GM10847 (cell line): ENCODE results near the gene ANKRD50.

Source experiments
- POLR2A ChIP-seq: IDR thresholded peaks from 2 replicates; pipeline ENCODE4 v1.6.1; 2011; ENCODE audit not compliant: insufficient read length; ENCODE audit errors: extremely low read depth

Gene ANKRD50

GRCh38 chr4:124717101-124717500 is 4.6 kb upstream of the ANKRD50 start:
- TF ChIP-seq POLR2A = no peak

- TF ChIP-seq POLR2A = no peak
Measured at GRCh38 chr4:124713185-124713592, 657 bp upstream of the ANKRD50 start.

GRCh38 chr4:124711471-124712371 is 811 bp downstream of the ANKRD50 start:
- no peak for TF ChIP-seq POLR2A

DNA sequence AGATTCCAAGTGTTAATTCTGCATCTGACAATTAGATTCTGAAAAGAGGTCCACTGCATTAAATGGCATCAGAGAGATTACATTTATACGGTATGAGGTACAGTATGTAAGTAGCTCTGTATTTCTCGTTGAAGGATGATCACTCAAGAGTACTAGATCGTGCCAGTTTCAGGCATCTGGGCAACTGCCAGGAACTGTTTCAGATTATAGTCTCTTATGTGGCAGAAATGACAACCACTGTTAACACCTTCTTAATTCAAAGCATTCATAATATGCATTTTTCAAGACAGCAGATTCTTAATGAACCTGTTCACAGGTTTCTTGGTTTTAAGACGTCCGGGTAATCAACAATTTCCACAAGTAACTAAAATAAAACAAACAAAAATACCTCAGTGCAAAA is 1.6 kb downstream of the ANKRD50 start:
- TF ChIP-seq POLR2A = no peak

DNA sequence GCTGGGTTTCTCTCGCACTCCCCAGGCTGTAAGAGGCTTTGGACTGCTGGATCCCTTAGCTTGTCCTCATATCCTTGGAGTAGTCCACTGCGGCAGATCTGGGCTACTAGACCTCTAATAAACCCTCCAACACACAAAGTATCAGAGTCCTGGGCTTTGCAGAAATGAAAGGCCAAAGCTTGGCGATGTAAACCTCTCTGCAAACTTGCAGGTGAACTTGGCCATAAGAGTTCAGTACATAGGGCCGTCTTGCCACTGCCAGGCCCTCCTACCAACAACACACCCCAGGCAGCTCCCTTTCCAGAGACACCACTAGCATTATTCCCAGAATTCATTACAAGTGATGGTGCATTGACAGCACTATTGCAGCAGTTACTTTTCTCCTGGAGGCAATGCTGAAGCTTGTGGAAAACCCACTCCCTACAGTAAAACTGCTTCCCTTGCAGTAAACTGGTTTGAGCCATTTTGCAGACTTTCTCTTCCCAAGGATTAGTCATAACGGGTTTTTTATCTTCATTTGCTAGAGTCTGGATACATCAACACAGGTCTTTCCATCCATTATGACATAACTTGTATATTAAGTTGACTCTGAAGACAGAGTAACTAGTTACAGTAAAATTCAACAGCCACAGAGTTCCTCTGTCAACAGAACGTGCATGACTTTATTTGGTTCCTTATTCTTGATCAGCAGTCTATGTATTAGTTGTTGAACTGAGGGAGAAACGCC is 2.4 kb downstream of the ANKRD50 start:
- TF ChIP-seq POLR2A = no peak

DNA sequence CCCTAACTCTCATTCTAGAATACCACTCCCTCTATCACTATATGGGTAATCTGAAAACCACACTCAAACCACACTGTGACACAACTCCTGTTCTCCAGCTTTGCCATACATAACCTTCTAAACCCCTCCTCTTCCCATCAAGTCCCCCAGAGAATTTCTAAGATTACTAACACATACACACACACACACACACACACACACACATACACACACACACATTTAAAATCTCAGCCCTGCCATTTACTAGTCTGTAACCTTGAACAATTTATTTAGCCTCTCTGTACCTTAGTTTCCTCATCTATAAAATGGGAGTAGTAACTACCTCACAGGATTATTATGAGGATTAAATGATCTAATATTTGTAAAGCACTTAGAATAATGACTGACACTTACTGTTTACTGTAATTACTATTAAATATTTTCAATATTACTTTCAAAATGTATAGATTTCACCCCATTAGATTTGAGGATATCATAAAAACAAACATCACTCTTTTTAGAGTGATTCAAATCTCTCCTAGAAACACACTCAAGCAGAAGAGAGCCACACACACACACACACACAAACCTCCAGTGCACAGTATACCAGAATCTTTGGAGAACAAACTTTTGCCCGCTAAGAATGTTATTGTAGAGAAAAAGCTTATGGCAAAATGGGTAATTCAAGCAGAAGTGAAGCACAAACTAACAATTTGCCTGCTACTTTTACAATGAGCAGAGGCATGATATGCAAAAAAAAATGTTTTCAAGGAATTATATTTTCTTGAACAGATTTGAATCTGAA is 3.8 kb downstream of the ANKRD50 start:
- no peak for TF ChIP-seq POLR2A

DNA sequence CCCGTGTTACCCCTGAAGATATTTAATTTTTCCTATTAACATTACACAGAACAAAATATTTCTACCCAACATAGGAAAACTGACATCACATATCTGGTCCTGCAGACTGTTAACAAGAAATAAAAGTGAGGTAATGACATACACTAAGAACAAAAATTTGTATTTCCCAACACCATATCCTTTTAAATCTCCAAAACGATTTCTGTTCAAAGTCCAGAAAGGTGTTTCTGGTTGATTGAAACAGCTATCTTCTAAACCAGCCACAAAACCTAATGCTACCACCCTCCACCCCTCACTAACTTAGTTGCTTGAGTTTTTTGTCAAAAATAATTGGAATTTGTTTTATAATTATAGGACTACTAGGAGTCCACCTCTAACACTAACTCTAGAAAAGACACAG is 7.1 kb downstream of the ANKRD50 start:
- no peak for TF ChIP-seq POLR2A

- TF ChIP-seq POLR2A = no peak
Measured at GRCh38 chr4:124703154-124703553, 9.4 kb downstream of the ANKRD50 start.

DNA sequence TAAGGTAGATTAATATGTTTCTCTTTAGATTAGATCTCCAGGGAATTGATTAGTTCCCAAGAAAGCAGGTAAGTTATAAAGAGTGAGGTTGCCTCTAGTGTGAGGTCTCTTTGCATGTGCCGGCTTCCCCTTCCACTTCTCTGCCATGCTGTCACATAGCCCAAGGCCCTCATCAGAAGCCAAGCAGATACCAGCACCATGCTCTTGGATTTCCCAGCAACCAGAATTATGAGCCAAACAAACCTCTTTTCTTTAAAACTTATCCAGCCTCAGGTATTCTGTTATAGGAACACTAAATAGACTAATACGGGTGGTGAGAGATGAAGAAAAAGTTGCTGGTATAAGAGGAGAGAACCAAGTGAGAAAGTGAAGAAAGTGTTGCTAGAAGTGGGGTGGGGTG is 15.1 kb downstream of the ANKRD50 start:
- TF ChIP-seq POLR2A = no peak

GRCh38 chr4:124696182-124696581 is 16.4 kb downstream of the ANKRD50 start:
- no peak for TF ChIP-seq POLR2A

DNA sequence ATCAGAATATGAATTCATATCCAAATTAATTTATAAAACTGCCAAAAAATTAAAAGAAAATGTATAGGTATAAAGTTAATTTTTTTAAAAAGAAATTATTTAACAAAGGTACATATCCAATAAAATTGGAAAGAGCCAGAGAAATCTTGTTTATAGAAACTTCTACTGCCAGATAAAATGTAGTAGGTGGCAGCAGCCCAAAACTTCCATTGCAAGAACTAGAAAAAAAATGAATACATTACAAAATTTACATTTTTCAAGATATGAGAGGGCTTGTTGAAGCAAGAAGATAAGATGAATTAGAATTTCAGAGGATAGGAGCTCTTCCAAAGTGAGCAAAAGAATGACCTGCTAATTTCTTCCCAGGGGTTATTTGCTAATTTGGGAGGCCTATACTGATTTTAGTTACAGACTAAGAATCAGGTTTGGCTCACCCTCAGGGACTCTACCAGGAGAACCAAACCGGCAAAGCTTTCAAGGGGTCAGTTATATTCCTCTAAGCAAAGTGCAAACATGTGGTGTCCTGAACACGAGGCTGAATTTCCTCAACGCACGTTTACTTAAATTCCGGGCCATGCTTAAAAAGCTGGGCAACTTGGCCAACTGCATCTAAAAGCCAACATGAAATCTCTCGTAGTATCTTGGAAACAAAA is 17.5 kb downstream of the ANKRD50 start:
- TF ChIP-seq POLR2A = no peak

GRCh38 chr4:124694306-124694705 is 18.2 kb downstream of the ANKRD50 start:
- TF ChIP-seq POLR2A = no peak

DNA sequence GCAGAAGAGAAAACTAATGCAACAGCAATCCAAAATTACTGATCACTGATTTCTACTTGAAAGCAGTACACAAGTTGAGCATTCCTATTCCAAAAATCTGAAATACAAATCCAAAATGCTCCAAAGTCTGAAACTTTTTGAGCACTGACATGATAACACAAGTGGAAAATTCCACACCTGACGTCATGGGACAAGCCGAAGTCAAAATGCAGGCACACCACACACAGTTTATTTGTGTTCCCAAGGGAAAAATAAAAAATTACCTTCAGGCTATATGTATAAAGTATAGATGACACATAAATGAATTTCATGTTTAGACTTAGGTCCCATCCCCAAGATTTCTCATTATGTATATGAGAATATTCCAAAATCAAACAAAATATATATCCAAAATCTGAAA is 20.7 kb downstream of the ANKRD50 start:
- no peak for TF ChIP-seq POLR2A

- TF ChIP-seq POLR2A = no peak
Measured at GRCh38 chr4:124686279-124686678, 26.3 kb downstream of the ANKRD50 start.

- TF ChIP-seq POLR2A = no peak
Measured at GRCh38 chr4:124685851-124686250, 26.7 kb downstream of the ANKRD50 start.
